ENCODE measurements around the gene TAS2R13.

DNA sequence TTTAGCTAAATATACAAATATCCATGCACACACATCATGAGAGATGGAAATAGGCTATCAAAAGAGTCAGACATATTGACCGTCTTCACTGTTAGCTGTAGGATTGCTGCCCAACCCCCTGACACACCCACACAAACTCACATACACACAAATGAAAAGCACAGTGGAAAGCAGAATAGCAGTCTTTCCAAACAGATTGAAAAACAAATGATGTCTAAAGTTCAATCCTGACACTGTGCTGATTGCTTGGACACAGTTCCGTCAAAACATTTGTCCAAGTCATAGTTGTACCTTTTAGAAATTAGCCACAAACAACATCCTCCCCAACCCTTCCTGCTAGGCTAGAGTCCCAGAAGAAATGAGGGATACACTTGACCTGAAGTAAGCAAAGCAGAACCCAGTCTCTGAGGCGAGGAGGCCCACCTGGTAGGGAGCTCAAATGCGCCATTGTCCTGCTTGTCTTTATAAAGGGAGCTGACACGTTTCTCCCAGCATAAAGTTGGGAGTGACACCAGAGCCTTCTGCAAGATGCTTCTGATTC is 19.5 kb upstream of the TAS2R13 start, which contains the start of gene PRH2:
- TF ChIP-seq, protein P1, sequence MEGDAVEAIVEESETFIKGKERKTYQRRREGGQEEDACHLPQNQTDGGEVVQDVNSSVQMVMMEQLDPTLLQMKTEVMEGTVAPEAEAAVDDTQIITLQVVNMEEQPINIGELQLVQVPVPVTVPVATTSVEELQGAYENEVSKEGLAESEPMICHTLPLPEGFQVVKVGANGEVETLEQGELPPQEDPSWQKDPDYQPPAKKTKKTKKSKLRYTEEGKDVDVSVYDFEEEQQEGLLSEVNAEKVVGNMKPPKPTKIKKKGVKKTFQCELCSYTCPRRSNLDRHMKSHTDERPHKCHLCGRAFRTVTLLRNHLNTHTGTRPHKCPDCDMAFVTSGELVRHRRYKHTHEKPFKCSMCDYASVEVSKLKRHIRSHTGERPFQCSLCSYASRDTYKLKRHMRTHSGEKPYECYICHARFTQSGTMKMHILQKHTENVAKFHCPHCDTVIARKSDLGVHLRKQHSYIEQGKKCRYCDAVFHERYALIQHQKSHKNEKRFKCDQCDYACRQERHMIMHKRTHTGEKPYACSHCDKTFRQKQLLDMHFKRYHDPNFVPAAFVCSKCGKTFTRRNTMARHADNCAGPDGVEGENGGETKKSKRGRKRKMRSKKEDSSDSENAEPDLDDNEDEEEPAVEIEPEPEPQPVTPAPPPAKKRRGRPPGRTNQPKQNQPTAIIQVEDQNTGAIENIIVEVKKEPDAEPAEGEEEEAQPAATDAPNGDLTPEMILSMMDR (conservative IDR thresholded peaks at IDR 0.05 in 1 of 2, IDR thresholded peaks at IDR 0.05 in 1 of 2; ENCODE audit: extremely low read depth in 1 of 2, insufficient read depth in 1 of 2, low read depth in 1 of 2, low read length in 2 of 2), result no peak
- no peak for TF ChIP-seq EZH2 (IDR thresholded peaks at IDR 0.05; ENCODE audit: borderline replicate concordance, low read length)
